Measurements from ENCODE around the gene RCHY1. TPM values are rescaled to one million over a fixed set of nuclear protein-coding genes. Genes with fewer than 3 reads are reported as not detected.

Gene RCHY1
- total and polyA plus RNA-seq, 2 donors (not counting 3 experiments of a cell fraction or from before 2014, with no cell fraction given), result 21.1 to 30.9 TPM

DNA sequence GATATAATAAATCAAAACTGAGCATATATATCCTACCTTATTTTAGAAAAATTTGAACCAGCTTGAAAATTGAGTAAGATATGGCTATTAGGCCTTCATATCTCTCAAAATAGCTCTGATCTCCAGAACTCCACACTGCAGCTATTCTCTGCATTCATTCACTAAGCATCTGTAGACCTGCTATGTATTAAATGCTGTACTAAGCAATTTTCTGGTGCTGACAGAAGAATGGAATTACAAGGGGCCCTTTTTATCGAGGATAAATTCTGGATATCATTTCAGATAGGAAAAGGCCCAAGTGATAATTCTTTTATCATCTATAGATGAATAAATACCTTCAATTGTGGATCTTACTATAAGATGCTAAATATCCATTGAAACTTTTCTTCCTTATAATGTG is 1.9 kb upstream of the RCHY1 start:
- no peaks in the 10 kb centered on the region for H3K9me1 ChIP-seq (replicated peaks; ENCODE audit: control insufficient read depth, extremely low read depth, insufficient read depth, low read length)
- H3K4me2 ChIP-seq (ENCODE audit: insufficient read depth, low read length), result no peak overlapping the region
- dilution Hi-C loops (cut with MboI; ENCODE audit: extremely low pct_ligation_motif_present, low sequenced_read_pairs), result no loop called here
- TF ChIP-seq MYC (IDR thresholded peaks at IDR 0.05; ENCODE audit: low read depth, low read length), result no peak
- TF ChIP-seq, protein P1, sequence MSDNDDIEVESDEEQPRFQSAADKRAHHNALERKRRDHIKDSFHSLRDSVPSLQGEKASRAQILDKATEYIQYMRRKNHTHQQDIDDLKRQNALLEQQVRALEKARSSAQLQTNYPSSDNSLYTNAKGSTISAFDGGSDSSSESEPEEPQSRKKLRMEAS (IDR thresholded peaks at IDR 0.05; ENCODE audit: insufficient read depth, insufficient read length), result no peak
- no peak for TF ChIP-seq POLR2AphosphoS5 (IDR thresholded peaks at IDR 0.05; ENCODE audit: insufficient read depth, low read depth, low read length)
- no peak for TF ChIP-seq FOS (IDR thresholded peaks at IDR 0.05; ENCODE audit: borderline replicate concordance, insufficient read depth, low read length)
- no peak for TF ChIP-seq CTCF (IDR thresholded peaks at IDR 0.05; ENCODE audit: extremely low read depth in 1 of 2, insufficient read depth in 1 of 2, low read depth in 1 of 2, low read length in 2 of 2)
- no peak for TF ChIP-seq GATA2 (IDR thresholded peaks at IDR 0.05; ENCODE audit: insufficient read depth, insufficient read length, low read depth, low read length)
- TF ChIP-seq EZH2 (IDR thresholded peaks at IDR 0.05; ENCODE audit: borderline replicate concordance, low read depth, low read length, severe bottlenecking), result no peak
- no peak for TF ChIP-seq POLR2A (IDR thresholded peaks at IDR 0.05; ENCODE audit: low read depth, low read length)
- TF ChIP-seq JUN (IDR thresholded peaks at IDR 0.05; ENCODE audit: borderline replicate concordance, insufficient read depth, insufficient read length, low read depth), result no peak
- FAIRE-seq, result no peak
- DNase-seq (ENCODE audit: low read depth, low spot score), result no peak
- H3K27ac ChIP-seq (ENCODE audit: insufficient read depth, low read depth, low read length), result no peak overlapping the region
- peaks cover 30% of the 10 kb centered on the region for H3K4me1 ChIP-seq (ENCODE audit: control insufficient read depth, extremely low read depth, insufficient read depth, low read length)
- no peaks in the 10 kb centered on the region for H4K20me1 ChIP-seq (replicated peaks; ENCODE audit: control insufficient read depth, extremely low read depth, insufficient read depth, low read length)
- H3K4me3 ChIP-seq (replicated peaks in 1 of 3; ENCODE audit: insufficient read depth in 1 of 3, low read depth in 1 of 3, low read length in 3 of 3), result no peak overlapping the region
- H2AFZ ChIP-seq (ENCODE audit: low read depth, low read length), result no peak overlapping the region
- no peak overlapping the region for H3K9ac ChIP-seq (replicated peaks; ENCODE audit: extremely low read depth, insufficient read depth, low read length)
- H3K27me3 ChIP-seq (ENCODE audit: control insufficient read depth in 2 of 2, insufficient read depth in 2 of 2, low read length in 2 of 2), result no peaks in the 10 kb centered on the region
- CTCF ChIA-PET, result no interaction called here
- no peaks in the 10 kb centered on the region for H3K9me3 ChIP-seq (replicated peaks; ENCODE audit: control insufficient read depth, insufficient read depth, low read length)
- POLR2A ChIA-PET, result no interaction called here
- BruUV-seq (replicated peaks), result no TSS peak
- intact Hi-C loops (cut with micrococcal nuclease), result loop anchor here (10.0 kb wide), 1 partner anchor 891 kb away; no protein-coding TSS in a partner anchor
- no peaks in the 10 kb centered on the region for H3K36me3 ChIP-seq (ENCODE audit: control insufficient read depth in 2 of 2, extremely low read depth in 1 of 2, insufficient read depth in 2 of 2, low read length in 2 of 2)
- peaks cover 21% of the 10 kb centered on the region for H3K79me2 ChIP-seq (ENCODE audit: control insufficient read depth, insufficient read depth, low read length)

Data from endothelial cell of umbilical vein (primary cell).